Measurements from ENCODE around the gene ATP8B1.

Gene ATP8B1

GRCh38 chr18:57630002-57630753, 172.9 kb downstream of the ATP8B1 start:
- Histone ChIP-seq H3K27me3 (ENCODE audit: low read depth) (no peaks in the 10 kb centered on the region), H3K36me3 (replicated peaks) (no peaks in the 10 kb centered on the region), H3K4me3 (peak overlapping the region; percentile 50), H3K9me3 (no peaks in the 10 kb centered on the region), H3K4me1 (peaks cover 4% of the 10 kb centered on the region)
- DNase-seq (ENCODE audit: low spot score in 2 of 2) = peak; percentile 81 to 96
- in situ Hi-C loops (cut with MboI; ENCODE audit: low sequenced_read_pairs) = no loop called here

- Histone ChIP-seq H3K27me3 (ENCODE audit: low read depth) (no peaks in the 10 kb centered on the region), H3K4me3 (no peak overlapping the region), H3K4me1 (peaks cover 4% of the 10 kb centered on the region), H3K9me3 (no peaks in the 10 kb centered on the region), H3K36me3 (replicated peaks) (no peaks in the 10 kb centered on the region)
- in situ Hi-C loops (cut with MboI; ENCODE audit: low sequenced_read_pairs) = no loop called here
- no peak for DNase-seq (ENCODE audit: low spot score in 2 of 2)
Measured at GRCh38 chr18:57629422-57629821, 173.7 kb downstream of the ATP8B1 start.

GRCh38 chr18:57627488-57627887, 175.6 kb downstream of the ATP8B1 start:
- Histone ChIP-seq H3K36me3 (replicated peaks) (no peaks in the 10 kb centered on the region), H3K27me3 (ENCODE audit: low read depth) (no peaks in the 10 kb centered on the region), H3K4me1 (peaks cover 4% of the 10 kb centered on the region), H3K4me3 (no peak overlapping the region), H3K9me3 (no peaks in the 10 kb centered on the region)
- no peak for DNase-seq (ENCODE audit: low spot score in 2 of 2)
- in situ Hi-C loops (cut with MboI; ENCODE audit: low sequenced_read_pairs) = no loop called here

GRCh38 chr18:57624988-57625387, 178.1 kb downstream of the ATP8B1 start:
- no peaks in the 10 kb centered on the region for H3K27me3 ChIP-seq (ENCODE audit: low read depth)
- no peaks in the 10 kb centered on the region for H3K9me3 ChIP-seq
- no peak for DNase-seq (ENCODE audit: low spot score in 2 of 2)
- peaks cover 6% of the 10 kb centered on the region for H3K4me1 ChIP-seq
- H3K36me3 ChIP-seq (replicated peaks) = peaks cover 7% of the 10 kb centered on the region; the same call in 1 of the 2 replicates
- in situ Hi-C loops (cut with MboI; ENCODE audit: low sequenced_read_pairs) = no loop called here
- no peak overlapping the region for H3K4me3 ChIP-seq

GRCh38 chr18:57621246-57621604, 181.9 kb downstream of the ATP8B1 start:
- Histone ChIP-seq H3K27me3 (ENCODE audit: low read depth) (no peaks in the 10 kb centered on the region), H3K4me1 (peaks cover 2% of the 10 kb centered on the region; the same call in 1 of the 2 replicates), H3K36me3 (replicated peaks) (peaks cover 28% of the 10 kb centered on the region), H3K4me3 (peak overlapping the region; percentile 86), H3K9me3 (no peaks in the 10 kb centered on the region)
- peak in 1 of 2 experiments; percentile 41 for DNase-seq (ENCODE audit: low spot score in 2 of 2)
- in situ Hi-C loops (cut with MboI; ENCODE audit: low sequenced_read_pairs) = no loop called here

- no peaks in the 10 kb centered on the region for H3K27me3 ChIP-seq (ENCODE audit: low read depth)
- H3K9me3 ChIP-seq = no peaks in the 10 kb centered on the region
- H3K4me3 ChIP-seq = no peak overlapping the region; the same call in 1 of the 2 replicates
- peaks cover 2% of the 10 kb centered on the region; the same call in 1 of the 2 replicates for H3K4me1 ChIP-seq
- in situ Hi-C loops (cut with MboI; ENCODE audit: low sequenced_read_pairs) = no loop called here
- DNase-seq (ENCODE audit: low spot score in 2 of 2) = no peak
- peaks cover 41% of the 10 kb centered on the region for H3K36me3 ChIP-seq (replicated peaks)
Measured at GRCh38 chr18:57619876-57620275, 183.2 kb downstream of the ATP8B1 start.

- H3K9me3 ChIP-seq = no peaks in the 10 kb centered on the region
- no peak for DNase-seq (ENCODE audit: low spot score in 2 of 2)
- H3K27me3 ChIP-seq (ENCODE audit: low read depth) = no peaks in the 10 kb centered on the region
- H3K4me1 ChIP-seq = peaks cover 2% of the 10 kb centered on the region; the same call in 1 of the 2 replicates
- in situ Hi-C loops (cut with MboI; ENCODE audit: low sequenced_read_pairs) = no loop called here
- H3K4me3 ChIP-seq = no peak overlapping the region
- peaks cover 51% of the 10 kb centered on the region for H3K36me3 ChIP-seq (replicated peaks)
Measured at GRCh38 chr18:57618910-57619309, 184.2 kb downstream of the ATP8B1 start.

GRCh38 chr18:57603871-57604270, 199.2 kb downstream of the ATP8B1 start:
- H3K9me3 ChIP-seq = no peaks in the 10 kb centered on the region
- in situ Hi-C loops (cut with MboI; ENCODE audit: low sequenced_read_pairs) = no loop called here
- H3K4me1 ChIP-seq = no peaks in the 10 kb centered on the region
- H3K4me3 ChIP-seq = no peak overlapping the region
- no peak for DNase-seq (ENCODE audit: low spot score in 2 of 2)
- H3K27me3 ChIP-seq (ENCODE audit: low read depth) = no peaks in the 10 kb centered on the region
- H3K36me3 ChIP-seq (replicated peaks) = peaks cover 90% of the 10 kb centered on the region
